SK-N-SH treated with all-trans-retinoic acid at 6 μM for 48 hours (cell line): ENCODE results near the gene DOCK4.

ENCODE experiments used
- ARNTL ChIP-seq: fragments of 450-650 bp; formaldehyde crosslinking; IDR thresholded peaks from 2 replicates; pipeline ENCODE4 v1.5.0; 2020; ENCODE audit warnings: low read depth, mild to moderate bottlenecking, moderate library complexity, borderline replicate concordance
- BACH2 ChIP-seq: fragments of 250-450 bp; sonication (Bioruptor Pico); IDR thresholded peaks from 2 replicates; pipeline ENCODE4 v1.9.0; 2021; ENCODE audit warnings: mild to moderate bottlenecking, borderline replicate concordance
- CSDC2 ChIP-seq: fragments of 250-450 bp; sonication (Bioruptor Pico); IDR thresholded peaks from 2 replicates; pipeline ENCODE4 v1.5.0; 2020; ENCODE audit warnings: mild to moderate bottlenecking, moderate library complexity
- GLIS3 ChIP-seq: fragments of 250-450 bp; sonication (Bioruptor Pico); IDR thresholded peaks from 2 replicates; pipeline ENCODE4 v1.5.0; 2020; ENCODE audit warnings: mild to moderate bottlenecking, moderate library complexity
- RARB ChIP-seq: fragments of 250-450 bp; sonication (Bioruptor Pico); IDR thresholded peaks from 2 replicates; pipeline ENCODE4 v1.8.0; 2021; ENCODE audit warnings: mild to moderate bottlenecking, moderate library complexity
- SNAI2 ChIP-seq: fragments of 250-450 bp; sonication (Bioruptor Pico); IDR thresholded peaks from 2 replicates; pipeline ENCODE4 v1.5.0; 2020; ENCODE audit warnings: mild to moderate bottlenecking, moderate library complexity
- TCF4 ChIP-seq: fragments of 250-450 bp; sonication (Bioruptor Pico); IDR thresholded peaks from 2 replicates; pipeline ENCODE4 v1.8.0; 2021; ENCODE audit warnings: mild to moderate bottlenecking, moderate library complexity, borderline replicate concordance
- ZFP3 ChIP-seq: fragments of 250-450 bp; sonication (Bioruptor Pico); IDR thresholded peaks from 2 replicates; pipeline ENCODE4 v1.5.0; 2020; ENCODE audit warnings: mild to moderate bottlenecking, moderate library complexity
- ZFP30 ChIP-seq: fragments of 450-650 bp; formaldehyde crosslinking; IDR thresholded peaks from 2 replicates; pipeline ENCODE4 v1.5.0; 2022; ENCODE audit warnings: mild to moderate bottlenecking, moderate library complexity
- TF ChIP-seq, protein P1 (sequence below): fragments of 250-450 bp; sonication (Bioruptor Pico); IDR thresholded peaks from 2 replicates; pipeline ENCODE4 v1.8.0; 2020; ENCODE audit warnings: mild to moderate bottlenecking, moderate library complexity, borderline replicate concordance
- TF ChIP-seq, protein P2 (sequence below): fragments of 250-450 bp; sonication (Bioruptor Pico); IDR thresholded peaks from 2 replicates; pipeline ENCODE4 v1.5.1; 2020; ENCODE audit warnings: low read depth, mild to moderate bottlenecking, moderate library complexity
- TF ChIP-seq, protein P3 (sequence below): fragments of 250-450 bp; sonication (Bioruptor Pico); IDR thresholded peaks from 2 replicates; pipeline ENCODE4 v1.8.0; 2021; ENCODE audit warnings: low read depth, mild to moderate bottlenecking, moderate library complexity, borderline replicate concordance

DNA sequence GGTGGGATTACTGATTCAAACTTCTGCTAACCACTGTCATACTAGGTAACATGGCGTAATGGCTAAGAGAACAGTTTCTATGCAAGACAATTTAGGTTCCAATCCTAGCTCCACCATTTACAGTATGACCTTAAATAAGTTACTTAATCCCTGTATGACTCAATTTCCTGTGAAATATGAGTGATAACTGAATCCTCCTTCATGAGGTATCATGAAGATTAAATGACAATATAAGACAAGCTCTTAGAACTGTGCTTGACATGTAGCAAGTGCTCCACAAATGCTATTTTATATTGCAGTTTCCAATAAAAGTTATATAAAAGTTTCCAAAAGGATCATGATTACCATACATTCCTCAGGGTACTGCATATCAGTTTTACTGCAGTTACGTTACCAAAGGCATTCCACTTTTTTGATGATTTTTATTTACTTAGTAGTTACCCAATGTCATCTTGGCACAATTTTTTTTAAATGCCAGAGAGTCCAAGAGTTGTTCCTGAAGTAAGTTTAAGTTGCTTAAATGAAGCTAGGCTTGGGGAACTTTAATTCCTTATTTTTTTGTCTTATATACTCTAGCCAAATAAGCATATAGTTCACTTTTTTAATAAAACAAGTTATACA is 7.1 kb downstream of the DOCK4 start:
- no peak for TF ChIP-seq GLIS3 (CRISPR knock-in tag)
- no peak for TF ChIP-seq ZFP30 (CRISPR knock-in tag)
- TF ChIP-seq, protein P1, sequence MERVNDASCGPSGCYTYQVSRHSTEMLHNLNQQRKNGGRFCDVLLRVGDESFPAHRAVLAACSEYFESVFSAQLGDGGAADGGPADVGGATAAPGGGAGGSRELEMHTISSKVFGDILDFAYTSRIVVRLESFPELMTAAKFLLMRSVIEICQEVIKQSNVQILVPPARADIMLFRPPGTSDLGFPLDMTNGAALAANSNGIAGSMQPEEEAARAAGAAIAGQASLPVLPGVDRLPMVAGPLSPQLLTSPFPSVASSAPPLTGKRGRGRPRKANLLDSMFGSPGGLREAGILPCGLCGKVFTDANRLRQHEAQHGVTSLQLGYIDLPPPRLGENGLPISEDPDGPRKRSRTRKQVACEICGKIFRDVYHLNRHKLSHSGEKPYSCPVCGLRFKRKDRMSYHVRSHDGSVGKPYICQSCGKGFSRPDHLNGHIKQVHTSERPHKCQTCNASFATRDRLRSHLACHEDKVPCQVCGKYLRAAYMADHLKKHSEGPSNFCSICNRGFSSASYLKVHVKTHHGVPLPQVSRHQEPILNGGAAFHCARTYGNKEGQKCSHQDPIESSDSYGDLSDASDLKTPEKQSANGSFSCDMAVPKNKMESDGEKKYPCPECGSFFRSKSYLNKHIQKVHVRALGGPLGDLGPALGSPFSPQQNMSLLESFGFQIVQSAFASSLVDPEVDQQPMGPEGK: no peak
- no peak for TF ChIP-seq CSDC2
- TF ChIP-seq, protein P2, sequence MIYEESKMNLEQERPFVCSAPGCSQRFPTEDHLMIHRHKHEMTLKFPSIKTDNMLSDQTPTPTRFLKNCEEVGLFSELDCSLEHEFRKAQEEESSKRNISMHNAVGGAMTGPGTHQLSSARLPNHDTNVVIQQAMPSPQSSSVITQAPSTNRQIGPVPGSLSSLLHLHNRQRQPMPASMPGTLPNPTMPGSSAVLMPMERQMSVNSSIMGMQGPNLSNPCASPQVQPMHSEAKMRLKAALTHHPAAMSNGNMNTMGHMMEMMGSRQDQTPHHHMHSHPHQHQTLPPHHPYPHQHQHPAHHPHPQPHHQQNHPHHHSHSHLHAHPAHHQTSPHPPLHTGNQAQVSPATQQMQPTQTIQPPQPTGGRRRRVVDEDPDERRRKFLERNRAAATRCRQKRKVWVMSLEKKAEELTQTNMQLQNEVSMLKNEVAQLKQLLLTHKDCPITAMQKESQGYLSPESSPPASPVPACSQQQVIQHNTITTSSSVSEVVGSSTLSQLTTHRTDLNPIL (CRISPR knock-in tag): no peak
- TF ChIP-seq TCF4 (CRISPR knock-in tag): no peak
- TF ChIP-seq ARNTL (CRISPR knock-in tag): no peak
- TF ChIP-seq SNAI2 (CRISPR knock-in tag): no peak
- TF ChIP-seq ZFP3: no peak
- no peak for TF ChIP-seq RARB
- TF ChIP-seq, protein P3, sequence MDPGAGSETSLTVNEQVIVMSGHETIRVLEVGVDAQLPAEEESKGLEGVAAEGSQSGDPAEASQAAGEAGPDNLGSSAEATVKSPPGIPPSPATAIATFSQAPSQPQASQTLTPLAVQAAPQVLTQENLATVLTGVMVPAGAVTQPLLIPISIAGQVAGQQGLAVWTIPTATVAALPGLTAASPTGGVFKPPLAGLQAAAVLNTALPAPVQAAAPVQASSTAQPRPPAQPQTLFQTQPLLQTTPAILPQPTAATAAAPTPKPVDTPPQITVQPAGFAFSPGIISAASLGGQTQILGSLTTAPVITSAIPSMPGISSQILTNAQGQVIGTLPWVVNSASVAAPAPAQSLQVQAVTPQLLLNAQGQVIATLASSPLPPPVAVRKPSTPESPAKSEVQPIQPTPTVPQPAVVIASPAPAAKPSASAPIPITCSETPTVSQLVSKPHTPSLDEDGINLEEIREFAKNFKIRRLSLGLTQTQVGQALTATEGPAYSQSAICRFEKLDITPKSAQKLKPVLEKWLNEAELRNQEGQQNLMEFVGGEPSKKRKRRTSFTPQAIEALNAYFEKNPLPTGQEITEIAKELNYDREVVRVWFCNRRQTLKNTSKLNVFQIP (CRISPR knock-in tag): no peak
- no peak for TF ChIP-seq BACH2 (CRISPR knock-in tag)
